K562 (cell line): ENCODE results near the gene SLC26A6. TPM values are rescaled to one million over a fixed set of nuclear protein-coding genes. Genes with fewer than 3 reads are reported as not detected.

Source experiments
- RUNX1 ChIP-seq: sonication (generic); IDR thresholded peaks from 2 replicates; pipeline ENCODE4 v1.6.1; 2016; ENCODE audit warnings: antibody characterized with exemption, low read depth
- SOX6 ChIP-seq: fragments of 450-650 bp; IDR thresholded peaks from 2 replicates; pipeline ENCODE4 v1.6.1; 2014; ENCODE audit warnings: mild to moderate bottlenecking
- TFAM ChIP-seq: fragments of 250-450 bp; sonication (Bioruptor Pico); conservative IDR thresholded peaks from 2 replicates; pipeline ENCODE4 v1.5.0; 2021; ENCODE audit warnings: mild to moderate bottlenecking, moderate library complexity
- ZNF23 ChIP-seq: fragments of 250-450 bp; sonication (Bioruptor Pico); IDR thresholded peaks from 2 replicates; pipeline ENCODE4 v1.4.0; 2020; ENCODE audit warnings: mild to moderate bottlenecking
- ZNF586 ChIP-seq: fragments of 450-650 bp; formaldehyde crosslinking; conservative IDR thresholded peaks from 2 replicates; pipeline ENCODE4 v1.4.0; 2020; ENCODE audit warnings: mild to moderate bottlenecking, moderate library complexity
- polyA plus RNA-seq, 8 experiments: library from polyadenylated mRNA; depleted of rRNA in 4 of 8; stranded (reverse) in 5 of 8; unstranded in 3 of 8; fragments of >200 nt; fragmentation: Nextera tagmentation in 2 of 8; fragmentation: Illumina TruSeq in 1 of 8; extraction: Ambion mirVana in 2 of 8; extraction: Trizol in 1 of 8; gene quantifications; 2 replicates each; pipeline versions ENCODE4 v1.2.1 to v1.2.3, GENCODE V29; 2011 to 2014; ENCODE audit warnings: inconsistent platforms in 1 of 8, missing spikeins in 1 of 8
- total RNA-seq, 7 experiments: library from RNA; depleted of rRNA in 6 of 7; stranded (reverse); fragments of >200 nt in 6 of 7; fragmentation: Illumina TruSeq in 2 of 7; extraction: Trizol in 2 of 7; gene quantifications; 2 replicates each; pipeline versions ENCODE4 v1.2.1 to v1.2.3, GENCODE V29; 2011 to 2021; ENCODE audit warnings: low replicate concordance in 1 of 7
- TF ChIP-seq, protein P1 (sequence below), 2 experiments: fragments of 450-650 bp; formaldehyde crosslinking in 1 of 2; IDR thresholded peaks; 2 replicates each; pipeline versions ENCODE4 v1.4.0 to v1.6.1; 2014 to 2020; ENCODE audit warnings: mild to moderate bottlenecking in 2 of 2, borderline replicate concordance in 1 of 2, low read depth in 1 of 2
- TF ChIP-seq, protein P2 (sequence below): sonication (generic); formaldehyde crosslinking; IDR thresholded peaks from 2 replicates; pipeline ENCODE4 v1.8.1; 2023; ENCODE audit warnings: mild to moderate bottlenecking, missing genetic modification reagents
- TF ChIP-seq, protein P3 (sequence below): fragments of 250-450 bp; sonication (Bioruptor Pico); IDR thresholded peaks from 2 replicates; pipeline ENCODE4 v1.5.0; 2021; ENCODE audit warnings: mild to moderate bottlenecking, moderate library complexity
- TF ChIP-seq, protein P4 (sequence below): IDR thresholded peaks from 2 replicates; pipeline ENCODE4 v1.6.1; 2012; ENCODE audit warnings: low read depth, low read length, improper control_type of control experiment, borderline replicate concordance
- TF ChIP-seq, protein P5 (sequence below): fragments of 450-650 bp; IDR thresholded peaks from 2 replicates; pipeline ENCODE4 v1.6.1; 2017; ENCODE audit warnings: antibody characterized with exemption

SLC26A6 gene
- total and polyA plus RNA-seq, 9 of the 15 experiments (the other 6 are each of a cell fraction or from before 2014, with no cell fraction given): 2.1 to 27.2 (median 14.8) TPM

DNA sequence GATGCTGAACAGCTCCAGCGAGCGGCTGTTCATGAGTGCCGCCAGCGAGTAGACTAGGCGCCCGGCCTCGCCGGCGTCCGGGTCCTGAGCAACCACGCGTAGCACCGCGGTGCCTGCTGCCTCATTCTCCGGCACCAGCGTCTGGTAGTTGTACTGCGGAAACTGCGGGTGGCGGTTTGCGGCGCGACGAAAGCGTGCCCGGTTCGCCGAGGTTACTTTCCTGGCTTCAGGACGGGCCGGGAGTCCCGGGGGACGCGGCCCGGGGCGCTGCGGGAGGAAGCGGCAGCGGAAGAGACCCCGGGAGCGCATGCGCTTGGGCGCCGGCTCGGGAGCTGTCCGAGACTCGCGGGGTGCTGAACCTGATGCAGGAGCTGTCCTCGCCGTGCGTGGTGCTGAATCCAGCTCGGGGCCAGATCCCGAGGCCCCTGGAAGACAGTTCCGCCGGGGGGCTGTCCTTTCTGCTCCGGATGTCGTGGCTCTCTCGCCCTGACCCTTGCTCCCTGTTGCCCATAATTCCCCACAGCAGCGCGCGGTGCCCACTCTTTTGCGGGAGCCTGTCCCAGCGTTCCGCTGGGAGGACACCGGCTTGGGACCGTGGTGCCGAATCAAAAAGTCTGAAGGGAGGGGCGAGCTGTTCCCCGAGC lies 26.4 kb upstream of the SLC26A6 start (continued):
- TF ChIP-seq, protein P1, sequence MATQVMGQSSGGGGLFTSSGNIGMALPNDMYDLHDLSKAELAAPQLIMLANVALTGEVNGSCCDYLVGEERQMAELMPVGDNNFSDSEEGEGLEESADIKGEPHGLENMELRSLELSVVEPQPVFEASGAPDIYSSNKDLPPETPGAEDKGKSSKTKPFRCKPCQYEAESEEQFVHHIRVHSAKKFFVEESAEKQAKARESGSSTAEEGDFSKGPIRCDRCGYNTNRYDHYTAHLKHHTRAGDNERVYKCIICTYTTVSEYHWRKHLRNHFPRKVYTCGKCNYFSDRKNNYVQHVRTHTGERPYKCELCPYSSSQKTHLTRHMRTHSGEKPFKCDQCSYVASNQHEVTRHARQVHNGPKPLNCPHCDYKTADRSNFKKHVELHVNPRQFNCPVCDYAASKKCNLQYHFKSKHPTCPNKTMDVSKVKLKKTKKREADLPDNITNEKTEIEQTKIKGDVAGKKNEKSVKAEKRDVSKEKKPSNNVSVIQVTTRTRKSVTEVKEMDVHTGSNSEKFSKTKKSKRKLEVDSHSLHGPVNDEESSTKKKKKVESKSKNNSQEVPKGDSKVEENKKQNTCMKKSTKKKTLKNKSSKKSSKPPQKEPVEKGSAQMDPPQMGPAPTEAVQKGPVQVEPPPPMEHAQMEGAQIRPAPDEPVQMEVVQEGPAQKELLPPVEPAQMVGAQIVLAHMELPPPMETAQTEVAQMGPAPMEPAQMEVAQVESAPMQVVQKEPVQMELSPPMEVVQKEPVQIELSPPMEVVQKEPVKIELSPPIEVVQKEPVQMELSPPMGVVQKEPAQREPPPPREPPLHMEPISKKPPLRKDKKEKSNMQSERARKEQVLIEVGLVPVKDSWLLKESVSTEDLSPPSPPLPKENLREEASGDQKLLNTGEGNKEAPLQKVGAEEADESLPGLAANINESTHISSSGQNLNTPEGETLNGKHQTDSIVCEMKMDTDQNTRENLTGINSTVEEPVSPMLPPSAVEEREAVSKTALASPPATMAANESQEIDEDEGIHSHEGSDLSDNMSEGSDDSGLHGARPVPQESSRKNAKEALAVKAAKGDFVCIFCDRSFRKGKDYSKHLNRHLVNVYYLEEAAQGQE (IDR thresholded peaks at IDR 0.05; ENCODE audit: borderline replicate concordance): peak; percentile 100
- TF ChIP-seq, protein P1 (CRISPR knock-in tag; IDR thresholded peaks at IDR 0.05; ENCODE audit: low read depth): peak; percentile 100
- TF ChIP-seq, protein P2, sequence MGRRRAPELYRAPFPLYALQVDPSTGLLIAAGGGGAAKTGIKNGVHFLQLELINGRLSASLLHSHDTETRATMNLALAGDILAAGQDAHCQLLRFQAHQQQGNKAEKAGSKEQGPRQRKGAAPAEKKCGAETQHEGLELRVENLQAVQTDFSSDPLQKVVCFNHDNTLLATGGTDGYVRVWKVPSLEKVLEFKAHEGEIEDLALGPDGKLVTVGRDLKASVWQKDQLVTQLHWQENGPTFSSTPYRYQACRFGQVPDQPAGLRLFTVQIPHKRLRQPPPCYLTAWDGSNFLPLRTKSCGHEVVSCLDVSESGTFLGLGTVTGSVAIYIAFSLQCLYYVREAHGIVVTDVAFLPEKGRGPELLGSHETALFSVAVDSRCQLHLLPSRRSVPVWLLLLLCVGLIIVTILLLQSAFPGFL (CRISPR knock-in tag): 0 out of 2 replicates have a peak, but pooled peaks have one; percentile 81
- TF ChIP-seq ZNF23 (CRISPR knock-in tag) (no peak), SOX6 (no peak), RUNX1 (no peak), TFAM (CRISPR knock-in tag) (no peak), ZNF586 (CRISPR knock-in tag) (no peak)
- TF ChIP-seq, protein P3, sequence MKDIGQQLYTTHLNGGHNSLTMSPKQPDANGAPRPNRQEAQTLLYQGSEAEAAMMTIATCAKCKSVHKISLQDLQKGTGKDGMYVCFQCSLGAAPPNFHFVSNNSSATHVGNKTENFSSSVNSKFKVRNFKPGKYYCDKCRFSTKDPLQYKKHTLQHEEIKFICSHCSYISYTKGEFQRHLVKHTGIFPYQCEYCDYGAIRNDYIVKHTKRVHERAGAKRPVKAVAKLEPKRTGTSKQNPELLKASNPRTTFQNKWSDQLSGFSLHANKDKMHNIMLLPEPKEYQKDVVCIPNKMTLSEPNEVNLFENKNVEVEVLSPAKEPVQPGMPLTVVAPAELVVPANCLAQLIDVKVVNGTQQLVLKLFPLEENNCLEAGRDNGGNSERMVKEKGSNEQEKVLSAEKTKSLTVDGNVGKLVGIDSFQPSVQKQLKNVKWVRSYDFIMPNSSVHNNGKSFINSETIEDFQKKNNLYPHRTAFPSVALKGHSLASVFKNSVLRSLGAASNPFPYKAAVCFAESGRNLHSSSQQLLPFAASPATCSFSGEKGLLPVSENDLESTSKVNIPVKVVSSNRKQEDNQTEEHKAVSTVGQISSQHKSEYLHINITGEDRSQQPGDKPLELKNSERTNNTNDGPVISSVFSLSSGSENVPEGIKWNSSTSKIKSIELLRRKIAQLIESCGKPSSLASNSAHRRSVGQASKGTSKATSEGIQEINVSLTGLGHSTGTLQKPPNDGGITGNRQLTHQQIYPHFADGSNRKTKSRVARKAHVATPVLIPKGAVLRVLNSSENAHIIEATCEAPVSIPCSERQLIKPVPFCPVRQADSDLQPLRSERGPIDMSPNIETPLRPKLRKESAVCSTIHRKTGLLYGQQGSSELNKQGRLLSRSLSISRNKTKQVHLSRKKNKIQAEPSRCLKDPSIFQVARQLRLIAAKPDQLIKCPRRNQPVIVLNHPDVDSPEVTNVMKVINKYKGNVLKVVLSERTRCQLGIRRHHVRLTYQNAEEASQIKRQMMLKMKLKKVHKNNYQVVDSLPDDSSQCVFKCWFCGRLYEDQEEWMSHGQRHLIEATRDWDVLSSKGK (CRISPR knock-in tag): no peak
- TF ChIP-seq, protein P4, sequence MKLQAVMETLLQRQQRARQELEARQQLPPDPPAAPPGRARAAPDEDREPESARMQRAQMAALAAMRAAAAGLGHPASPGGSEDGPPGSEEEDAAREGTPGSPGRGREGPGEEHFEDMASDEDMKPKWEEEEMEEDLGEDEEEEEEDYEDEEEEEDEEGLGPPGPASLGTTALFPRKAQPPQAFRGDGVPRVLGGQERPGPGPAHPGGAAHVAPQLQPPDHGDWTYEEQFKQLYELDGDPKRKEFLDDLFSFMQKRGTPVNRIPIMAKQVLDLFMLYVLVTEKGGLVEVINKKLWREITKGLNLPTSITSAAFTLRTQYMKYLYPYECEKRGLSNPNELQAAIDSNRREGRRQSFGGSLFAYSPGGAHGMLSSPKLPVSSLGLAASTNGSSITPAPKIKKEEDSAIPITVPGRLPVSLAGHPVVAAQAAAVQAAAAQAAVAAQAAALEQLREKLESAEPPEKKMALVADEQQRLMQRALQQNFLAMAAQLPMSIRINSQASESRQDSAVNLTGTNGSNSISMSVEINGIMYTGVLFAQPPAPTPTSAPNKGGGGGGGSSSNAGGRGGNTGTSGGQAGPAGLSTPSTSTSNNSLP: no peak
- TF ChIP-seq, protein P5, sequence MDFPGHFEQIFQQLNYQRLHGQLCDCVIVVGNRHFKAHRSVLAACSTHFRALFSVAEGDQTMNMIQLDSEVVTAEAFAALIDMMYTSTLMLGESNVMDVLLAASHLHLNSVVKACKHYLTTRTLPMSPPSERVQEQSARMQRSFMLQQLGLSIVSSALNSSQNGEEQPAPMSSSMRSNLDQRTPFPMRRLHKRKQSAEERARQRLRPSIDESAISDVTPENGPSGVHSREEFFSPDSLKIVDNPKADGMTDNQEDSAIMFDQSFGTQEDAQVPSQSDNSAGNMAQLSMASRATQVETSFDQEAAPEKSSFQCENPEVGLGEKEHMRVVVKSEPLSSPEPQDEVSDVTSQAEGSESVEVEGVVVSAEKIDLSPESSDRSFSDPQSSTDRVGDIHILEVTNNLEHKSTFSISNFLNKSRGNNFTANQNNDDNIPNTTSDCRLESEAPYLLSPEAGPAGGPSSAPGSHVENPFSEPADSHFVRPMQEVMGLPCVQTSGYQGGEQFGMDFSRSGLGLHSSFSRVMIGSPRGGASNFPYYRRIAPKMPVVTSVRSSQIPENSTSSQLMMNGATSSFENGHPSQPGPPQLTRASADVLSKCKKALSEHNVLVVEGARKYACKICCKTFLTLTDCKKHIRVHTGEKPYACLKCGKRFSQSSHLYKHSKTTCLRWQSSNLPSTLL: no peak
